Measurements from ENCODE around the gene ZBTB20. TPM values are rescaled to one million over a fixed set of nuclear protein-coding genes. Genes with fewer than 3 reads are reported as not detected.

The ZBTB20 gene
- total RNA-seq, 6 experiments from 2014 or later, result 36.7 to 59.4 (median 46.7) TPM

GRCh38 chr3:114848643-114849350, 298.3 kb downstream of the ZBTB20 start:
- Histone ChIP-seq H3K4me1 (peaks cover 0 to 42% (median 16%) of the 10 kb centered on the region in 4 donors), H3K27ac (peak overlapping the region; percentile 29 to 91 (median 80)), H3K9me3 (no peaks in the 10 kb centered on the region), H3K27me3 (no peaks in the 10 kb centered on the region), H3K4me3 (no peak overlapping the region), H3K36me3 (no peaks in the 10 kb centered on the region)
- intact Hi-C loops (cut with DNase I), result no loop called here
- ATAC-seq, result no peak
- TF ChIP-seq, protein P1, sequence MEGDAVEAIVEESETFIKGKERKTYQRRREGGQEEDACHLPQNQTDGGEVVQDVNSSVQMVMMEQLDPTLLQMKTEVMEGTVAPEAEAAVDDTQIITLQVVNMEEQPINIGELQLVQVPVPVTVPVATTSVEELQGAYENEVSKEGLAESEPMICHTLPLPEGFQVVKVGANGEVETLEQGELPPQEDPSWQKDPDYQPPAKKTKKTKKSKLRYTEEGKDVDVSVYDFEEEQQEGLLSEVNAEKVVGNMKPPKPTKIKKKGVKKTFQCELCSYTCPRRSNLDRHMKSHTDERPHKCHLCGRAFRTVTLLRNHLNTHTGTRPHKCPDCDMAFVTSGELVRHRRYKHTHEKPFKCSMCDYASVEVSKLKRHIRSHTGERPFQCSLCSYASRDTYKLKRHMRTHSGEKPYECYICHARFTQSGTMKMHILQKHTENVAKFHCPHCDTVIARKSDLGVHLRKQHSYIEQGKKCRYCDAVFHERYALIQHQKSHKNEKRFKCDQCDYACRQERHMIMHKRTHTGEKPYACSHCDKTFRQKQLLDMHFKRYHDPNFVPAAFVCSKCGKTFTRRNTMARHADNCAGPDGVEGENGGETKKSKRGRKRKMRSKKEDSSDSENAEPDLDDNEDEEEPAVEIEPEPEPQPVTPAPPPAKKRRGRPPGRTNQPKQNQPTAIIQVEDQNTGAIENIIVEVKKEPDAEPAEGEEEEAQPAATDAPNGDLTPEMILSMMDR (IDR thresholded peaks at IDR 0.05), result no peak
- TF ChIP-seq POLR2A (IDR thresholded peaks at IDR 0.05), result no peak
- 71% methylated on average over 3 of the region's 3 CpGs for WGBS (ENCODE audit: insufficient coverage, low coverage, low lambda C conversion rate, missing lambda C conversion rate)
- DNase-seq, result no peak

DNA sequence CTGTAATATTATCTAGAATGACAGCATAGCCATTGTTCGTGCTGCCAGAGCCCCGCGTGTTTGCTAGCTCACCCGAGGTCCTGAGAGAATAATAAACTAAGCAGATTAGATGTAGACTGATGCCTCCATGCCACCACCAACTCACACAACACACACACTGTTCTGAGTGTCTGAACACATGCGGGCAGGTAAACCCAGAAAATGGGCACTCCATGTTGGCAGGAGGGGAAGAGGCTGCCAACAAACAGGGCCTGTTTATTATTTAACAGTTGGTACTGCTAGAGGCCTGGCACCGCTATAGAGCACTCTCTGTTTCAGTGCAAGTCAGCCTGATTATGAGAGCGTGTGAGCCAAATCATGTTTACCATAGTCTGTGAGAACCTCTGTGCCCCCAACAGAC, 299.0 kb downstream of the ZBTB20 start:
- peaks cover 0 to 42% (median 16%) of the 10 kb centered on the region in 4 donors for H3K4me1 ChIP-seq
- 60% methylated on average over 2 of the region's 7 CpGs for WGBS (ENCODE audit: insufficient coverage, low coverage, low lambda C conversion rate, missing lambda C conversion rate)
- peak; percentile 39 to 70 (median 62) for ATAC-seq
- no peaks in the 10 kb centered on the region for H3K27me3 ChIP-seq
- no peaks in the 10 kb centered on the region for H3K9me3 ChIP-seq
- TF ChIP-seq, protein P1 (IDR thresholded peaks at IDR 0.05), result no peak
- no peak for TF ChIP-seq POLR2A (IDR thresholded peaks at IDR 0.05)
- H3K36me3 ChIP-seq, result no peaks in the 10 kb centered on the region
- H3K27ac ChIP-seq, result peak overlapping the region; percentile 29 to 91 (median 80)
- peak in 1 of 3 donors; percentile 47 for DNase-seq
- no peak overlapping the region for H3K4me3 ChIP-seq
- intact Hi-C loops (cut with DNase I), result no loop called here

DNA sequence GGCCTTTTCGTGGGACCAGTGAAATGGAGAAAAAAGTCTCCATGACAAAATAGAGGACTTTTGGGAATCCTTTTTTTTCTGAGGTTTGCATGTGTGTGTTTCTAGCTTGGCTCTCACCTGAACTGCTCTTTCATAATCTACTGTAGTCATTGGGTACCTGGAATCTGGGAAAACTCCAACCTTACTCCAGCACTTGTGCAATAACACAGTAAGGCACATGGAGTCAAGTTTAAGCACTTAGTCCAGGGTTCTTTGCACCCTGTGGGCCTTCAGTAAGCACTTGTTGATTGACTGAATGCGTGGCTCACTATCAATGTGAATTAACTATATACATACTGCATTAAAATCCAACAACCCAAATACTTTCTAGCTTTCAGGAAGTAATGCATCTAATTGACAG, 299.5 kb downstream of the ZBTB20 start:
- intact Hi-C loops (cut with DNase I), result no loop called here
- Histone ChIP-seq H3K4me3 (peak overlapping the region in 2 of 3 donors; percentile 15 to 23), H3K9me3 (no peaks in the 10 kb centered on the region), H3K4me1 (peaks cover 0 to 42% (median 16%) of the 10 kb centered on the region in 4 donors), H3K36me3 (no peaks in the 10 kb centered on the region), H3K27me3 (no peaks in the 10 kb centered on the region), H3K27ac (peak overlapping the region; percentile 29 to 91 (median 80))
- ATAC-seq, result peak; percentile 81 to 93 (median 86)
- peak in 1 of 3 donors; percentile 74 for DNase-seq
- no peak for TF ChIP-seq POLR2A (IDR thresholded peaks at IDR 0.05)
- TF ChIP-seq, protein P1 (IDR thresholded peaks at IDR 0.05), result no peak
- WGBS (ENCODE audit: insufficient coverage, low coverage, low lambda C conversion rate, missing lambda C conversion rate), result 20% methylated on average over 2 of the region's 2 CpGs

DNA sequence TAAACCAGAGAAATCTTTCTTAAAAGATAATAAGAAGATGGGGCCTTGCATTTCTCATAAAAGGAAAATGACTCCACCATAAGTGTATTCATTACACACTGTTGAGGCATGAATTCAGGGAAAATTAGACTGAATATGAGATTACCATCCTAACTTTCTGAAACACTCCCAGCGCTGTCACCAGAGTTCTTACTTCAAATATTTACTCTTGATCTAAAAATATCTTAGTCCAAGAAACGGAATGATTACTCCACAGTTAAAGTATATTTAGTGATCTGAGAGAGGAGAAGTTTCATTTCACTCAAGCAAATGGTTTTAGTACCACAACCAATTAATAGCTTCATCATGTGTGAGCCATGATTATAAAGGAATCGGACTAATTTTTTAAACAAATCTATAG, 300.3 kb downstream of the ZBTB20 start:
- Histone ChIP-seq H3K36me3 (no peaks in the 10 kb centered on the region), H3K4me3 (peak overlapping the region in 2 of 3 donors; percentile 15 to 23), H3K9me3 (no peaks in the 10 kb centered on the region), H3K27ac (peak overlapping the region; percentile 28 to 91 (median 80)), H3K27me3 (no peaks in the 10 kb centered on the region), H3K4me1 (peaks cover 0 to 42% (median 16%) of the 10 kb centered on the region in 4 donors)
- intact Hi-C loops (cut with DNase I), result no loop called here
- ATAC-seq, result peak; percentile 63 to 70 (median 68)
- DNase-seq, result no peak
- WGBS (ENCODE audit: insufficient coverage, low coverage, low lambda C conversion rate, missing lambda C conversion rate), result 40% methylated on average over 3 of the region's 3 CpGs
- TF ChIP-seq, protein P1 (IDR thresholded peaks at IDR 0.05), result no peak
- TF ChIP-seq POLR2A (IDR thresholded peaks at IDR 0.05), result no peak

Measured in right lobe of liver (tissue), 6 donors.